Measurements from ENCODE around the gene RALGPS1.

Gene RALGPS1

GRCh38 chr9:127104581-127105311 lies 190.2 kb downstream of the RALGPS1 start:
- no peak for DNase-seq (ENCODE audit: low spot score)
- no peak for TF ChIP-seq CTCF (IDR thresholded peaks at IDR 0.05; ENCODE audit: extremely low read depth, insufficient read depth, missing control alignments)
- in situ Hi-C loops (cut with MboI; ENCODE audit: low pct_unique_long_range_greater_than_20kb, low sequenced_read_pairs, unreplicated experiment), result no loop called here

GRCh38 chr9:127105805-127106465 lies 191.4 kb downstream of the RALGPS1 start:
- in situ Hi-C loops (cut with MboI; ENCODE audit: low pct_unique_long_range_greater_than_20kb, low sequenced_read_pairs, unreplicated experiment), result no loop called here
- no peak for DNase-seq (ENCODE audit: low spot score)
- no peak for TF ChIP-seq CTCF (IDR thresholded peaks at IDR 0.05; ENCODE audit: extremely low read depth, insufficient read depth, missing control alignments)

- DNase-seq (ENCODE audit: low spot score), result no peak
- TF ChIP-seq CTCF (IDR thresholded peaks at IDR 0.05; ENCODE audit: extremely low read depth, insufficient read depth, missing control alignments), result no peak
- in situ Hi-C loops (cut with MboI; ENCODE audit: low pct_unique_long_range_greater_than_20kb, low sequenced_read_pairs, unreplicated experiment), result no loop called here
Observed at GRCh38 chr9:127106466-127106855, 191.9 kb downstream of the RALGPS1 start.

- no peak for DNase-seq (ENCODE audit: low spot score)
- TF ChIP-seq CTCF (IDR thresholded peaks at IDR 0.05; ENCODE audit: extremely low read depth, insufficient read depth, missing control alignments), result no peak
- in situ Hi-C loops (cut with MboI; ENCODE audit: low pct_unique_long_range_greater_than_20kb, low sequenced_read_pairs, unreplicated experiment), result no loop called here
Observed at GRCh38 chr9:127107171-127107928, 192.8 kb downstream of the RALGPS1 start.

- no peak for TF ChIP-seq CTCF (IDR thresholded peaks at IDR 0.05; ENCODE audit: extremely low read depth, insufficient read depth, missing control alignments)
- in situ Hi-C loops (cut with MboI; ENCODE audit: low pct_unique_long_range_greater_than_20kb, low sequenced_read_pairs, unreplicated experiment), result no loop called here
- DNase-seq (ENCODE audit: low spot score), result no peak
Observed at GRCh38 chr9:127107929-127108876, 193.6 kb downstream of the RALGPS1 start.
